Measurements from ENCODE around the gene HSPB9. TPM values are rescaled to one million over a fixed set of nuclear protein-coding genes. Genes with fewer than 3 reads are reported as not detected.

HSPB9 gene
- total and polyA plus RNA-seq, 10 of the 15 experiments (the other 5 are each of a cell fraction or from before 2014, with no cell fraction given) = 0.04 to 0.40 (median 0.11) TPM; not detected in 7

GRCh38 chr17:42113293-42114069, 9.1 kb upstream of the HSPB9 start:
- ChIA-PET RAD21 (ENCODE audit: unreplicated experiment) (interaction anchor here (1.0 to 2.7 kb wide), 8 partner anchors 12 to 195 kb away, joined by 4 to 16 read pairs (median 6); partner anchors contain the start of genes ACLY, CNP, DNAJC7 and KCNH4), CTCF (interaction anchor here (0.6 to 7.5 kb wide), 14 partner anchors 10 to 183 kb away, joined by 3 to 61 read pairs (median 6); partner anchors contain the start of genes DNAJC7, GHDC, KCNH4 and ODAD4)
- DNase-seq (ENCODE audit: low read depth, low spot score) = no peak
- TF ChIP-seq IKZF2 (IDR thresholded peaks at IDR 0.05) = no peak
- no peak for TF ChIP-seq CHD4 (IDR thresholded peaks at IDR 0.05)
- no peak for TF ChIP-seq IRF3 (IDR thresholded peaks at IDR 0.05)
- TF ChIP-seq SPI1 (IDR thresholded peaks at IDR 0.05; ENCODE audit: borderline replicate concordance, insufficient read depth, low read depth, low read length) = no peak
- TF ChIP-seq PKNOX1 (IDR thresholded peaks at IDR 0.05) = no peak
- no peak for TF ChIP-seq ZNF687 (IDR thresholded peaks at IDR 0.05)
- no peak for TF ChIP-seq TBL1XR1 (IDR thresholded peaks at IDR 0.05; ENCODE audit: low read depth, low read length)
- TF ChIP-seq E4F1 (IDR thresholded peaks at IDR 0.05; ENCODE audit: borderline replicate concordance, partially characterized antibody) = no peak
- no peak for TF ChIP-seq RAD51 (IDR thresholded peaks at IDR 0.05)
- no peak for TF ChIP-seq SIN3A (IDR thresholded peaks at IDR 0.05; ENCODE audit: low read depth, low read length)
- TF ChIP-seq RELB (IDR thresholded peaks at IDR 0.05; ENCODE audit: low read depth) = no peak

More at GRCh38 chr17:42113293-42114069, 9.1 kb upstream of the HSPB9 start:
- no peaks in the 10 kb centered on the region for H3K27me3 ChIP-seq (replicated peaks in 1 of 2; ENCODE audit: control insufficient read depth in 2 of 2, insufficient read depth in 2 of 2, low read length in 1 of 2)
- H4K20me1 ChIP-seq (ENCODE audit: control insufficient read depth, insufficient read depth) = no peaks in the 10 kb centered on the region
- peak overlapping the region; percentile 45 for H3K4me3 ChIP-seq
- POLR2A ChIA-PET = interaction anchor here (0.5 to 3.5 kb wide), 16 partner anchors 11 to 510 kb away, joined by 3 to 23 read pairs (median 4); partner anchors contain the start of genes DNAJC7, KCNH4, NKIRAS2 and STAT3
- in situ Hi-C loops (cut with MboI) = loop anchor here (5.0 kb wide), 2 partner anchors 91 to 151 kb away; partner anchors contain the start of gene NKIRAS2
- FAIRE-seq (no peak), ATAC-seq (no peak)
- H3K4me2 ChIP-seq (ENCODE audit: control insufficient read depth, insufficient read depth) = peak overlapping the region; percentile 75
- no TSS peak for BruUV-seq (replicated peaks)
- SMC1A ChIA-PET (ENCODE audit: uncharacterized antibody, unreplicated experiment) = interaction anchor here (0.5 to 3.4 kb wide), 10 partner anchors 15 to 450 kb away, joined by 3 to 17 read pairs (median 10); partner anchors contain the start of genes CNP, DNAJC7, KCNH4 and ZNF385C
- 95% methylated on average over 25 of the region's 28 CpGs for WGBS (ENCODE audit: insufficient coverage, insufficient replicate concordance, low lambda C conversion rate, missing lambda C conversion rate)
- H3K9me3 ChIP-seq (replicated peaks; ENCODE audit: control insufficient read depth, insufficient read depth, low read length) = no peaks in the 10 kb centered on the region; the same call in 2 of the 3 replicates
- H3K27ac ChIP-seq (ENCODE audit: control insufficient read depth, insufficient read depth) = peak overlapping the region; percentile 98
- peak overlapping the region; percentile 94 for H3K9ac ChIP-seq (ENCODE audit: control insufficient read depth, insufficient read depth, low read length)
- H3K4me1 ChIP-seq (ENCODE audit: control insufficient read depth, insufficient read depth, low read length) = peaks cover 35% of the 10 kb centered on the region
- intact Hi-C loops (cut with micrococcal nuclease; ENCODE audit: unreplicated experiment) = no loop called here
- peaks cover 13% of the 10 kb centered on the region for H3K79me2 ChIP-seq (ENCODE audit: control insufficient read depth, insufficient read depth, low read length)
- H3K36me3 ChIP-seq (ENCODE audit: control insufficient read depth in 2 of 2, insufficient read depth in 2 of 2, low read length in 1 of 2) = peaks cover 5 to 6% of the 10 kb centered on the region in 2 experiments; a peak in 2 of 4 replicates
- H2AFZ ChIP-seq (ENCODE audit: control insufficient read depth, low read depth, low read length) = no peak overlapping the region
